H9 (cell line): ENCODE data around the gene FAT1. TPM values are rescaled to one million over a fixed set of nuclear protein-coding genes. Genes with fewer than 3 reads are reported as not detected.

Experiments
- DNase-seq: peaks from one replicate; pipeline ENCODE4 v3.0.0-alpha.2; 2017
- H2AFZ ChIP-seq: one replicate; pipeline ENCODE4 v1.6.1; 2013; ENCODE audit warnings: mild to moderate bottlenecking, low read length, control low read depth, moderate library complexity
- H2AK5ac ChIP-seq: 2 replicates; pipeline ENCODE4 v1.6.1; 2013; ENCODE audit warnings: low read length, control low read depth, mixed read lengths; ENCODE audit not compliant: insufficient read length
- H2BK120ac ChIP-seq: one replicate; pipeline ENCODE4 v1.6.1; 2013; ENCODE audit warnings: low read depth, mild to moderate bottlenecking, low read length, control low read depth, inconsistent platforms; ENCODE audit not compliant: poor library complexity, severe bottlenecking
- H2BK12ac ChIP-seq: 2 replicates; pipeline ENCODE4 v1.6.1; 2013; ENCODE audit warnings: low read length, control low read depth, mixed read lengths, low read depth; ENCODE audit not compliant: insufficient read length
- H2BK15ac ChIP-seq: 2 replicates; pipeline ENCODE4 v1.6.1; 2013; ENCODE audit warnings: low read depth, low read length, control low read depth
- H2BK20ac ChIP-seq: one replicate; pipeline ENCODE4 v1.6.1; 2013; ENCODE audit warnings: low read depth, mild to moderate bottlenecking, low read length, control low read depth, inconsistent platforms; ENCODE audit not compliant: poor library complexity, severe bottlenecking
- H2BK5ac ChIP-seq: 2 replicates; pipeline ENCODE4 v1.6.1; 2013; ENCODE audit warnings: low read length, control low read depth, mixed read lengths; ENCODE audit not compliant: insufficient read length
- H3K14ac ChIP-seq: 2 replicates; pipeline ENCODE4 v1.6.1; 2013; ENCODE audit warnings: low read length, control low read depth; ENCODE audit not compliant: insufficient read depth
- H3K18ac ChIP-seq: 2 replicates; pipeline ENCODE4 v1.6.1; 2013; ENCODE audit warnings: low read depth, mild to moderate bottlenecking, mixed read lengths, low read length, control low read depth; ENCODE audit not compliant: insufficient read length
- H3K23ac ChIP-seq: 2 replicates; pipeline ENCODE4 v1.6.1; 2013; ENCODE audit warnings: low read length, control low read depth, mixed read lengths, low read depth; ENCODE audit not compliant: insufficient read length
- H3K23me2 ChIP-seq: 2 replicates; pipeline ENCODE4 v1.6.1; 2013; ENCODE audit warnings: low read depth, mild to moderate bottlenecking, mixed read lengths, low read length, control low read depth; ENCODE audit not compliant: insufficient read length, poor library complexity, severe bottlenecking
- H3K27ac ChIP-seq: 2 replicates; pipeline ENCODE4 v1.5.1; 2013; ENCODE audit warnings: low read length, control low read depth, mixed read lengths, low read depth; ENCODE audit not compliant: insufficient read length
- H3K27me3 ChIP-seq: 2 replicates; pipeline ENCODE4 v1.6.1; 2013; ENCODE audit warnings: low read length, control low read depth, inconsistent platforms; ENCODE audit not compliant: insufficient read depth
- H3K4ac ChIP-seq: 2 replicates; pipeline ENCODE4 v1.6.1; 2013; ENCODE audit warnings: low read depth, mild to moderate bottlenecking, control low read depth, inconsistent platforms, low read length, moderate library complexity
- H3K4me1 ChIP-seq: 2 replicates; pipeline ENCODE4 v1.6.1; 2013; ENCODE audit warnings: low read length, control low read depth, inconsistent platforms; ENCODE audit not compliant: insufficient read depth
- H3K4me2 ChIP-seq: 2 replicates; pipeline ENCODE4 v1.6.1; 2013; ENCODE audit warnings: low read length, control low read depth, mixed read lengths; ENCODE audit not compliant: insufficient read length, insufficient read depth
- H3K56ac ChIP-seq: 2 replicates; pipeline ENCODE4 v1.6.1; 2013; ENCODE audit warnings: low read depth, mild to moderate bottlenecking, mixed read lengths, low read length, control low read depth; ENCODE audit not compliant: insufficient read length
- H3K79me1 ChIP-seq: 2 replicates; pipeline ENCODE4 v1.6.1; 2013; ENCODE audit warnings: low read depth, mild to moderate bottlenecking, moderate library complexity, low read length, control low read depth, inconsistent platforms; ENCODE audit not compliant: insufficient read depth, poor library complexity, severe bottlenecking
- H3K79me2 ChIP-seq: 2 replicates; pipeline ENCODE4 v1.6.1; 2013; ENCODE audit warnings: low read length, control low read depth, inconsistent platforms; ENCODE audit not compliant: insufficient read depth
- H3K9ac ChIP-seq: 2 replicates; pipeline ENCODE4 v1.6.1; 2013; ENCODE audit warnings: low read length, control low read depth, mixed read lengths; ENCODE audit not compliant: insufficient read length; ENCODE audit errors: extremely low read depth
- H3K9me3 ChIP-seq: one replicate; pipeline ENCODE4 v1.6.1; 2013; ENCODE audit warnings: low read depth, low read length, inconsistent platforms; ENCODE audit not compliant: control insufficient read depth
- H3T11ph ChIP-seq: one replicate; pipeline ENCODE4 v1.6.1; 2013; ENCODE audit warnings: mild to moderate bottlenecking, low read length, control low read depth, inconsistent platforms
- H4K20me1 ChIP-seq: one replicate; pipeline ENCODE4 v1.6.1; 2013; ENCODE audit not compliant: control insufficient read depth, insufficient read length, insufficient read depth
- H4K5ac ChIP-seq: 2 replicates; pipeline ENCODE4 v1.6.1; 2013; ENCODE audit warnings: low read depth, mild to moderate bottlenecking, mixed read lengths, low read length, control low read depth; ENCODE audit not compliant: insufficient read length
- H4K8ac ChIP-seq: replicated peaks from 2 replicates; pipeline ENCODE4 v1.6.1; 2013; ENCODE audit warnings: low read length, control low read depth, mixed read lengths, low read depth; ENCODE audit not compliant: insufficient read length
- H4K91ac ChIP-seq: 2 replicates; pipeline ENCODE4 v1.6.1; 2013; ENCODE audit warnings: low read depth, mild to moderate bottlenecking, moderate library complexity, mixed read lengths, low read length, control low read depth; ENCODE audit not compliant: insufficient read length
- H3K27ac Mint-ChIP-seq, 3 experiments: 2 replicates in 2 of 3; 3 replicates in 1 of 3; pipeline ENCODE4 v1.8.0; 2020 to 2021; ENCODE audit warnings: mixed read lengths in 3 of 3, mild to moderate bottlenecking in 1 of 3, moderate library complexity in 1 of 3
- H3K27me3 Mint-ChIP-seq: 2 replicates; pipeline ENCODE4 v1.8.0; 2021; ENCODE audit warnings: low read depth, mild to moderate bottlenecking, moderate library complexity, mixed read lengths
- H3K36me3 Mint-ChIP-seq, 3 experiments: 2 replicates in 2 of 3; 3 replicates in 1 of 3; pipeline ENCODE4 v1.8.0; 2020 to 2021; ENCODE audit warnings: low read depth in 3 of 3, mixed read lengths in 3 of 3; ENCODE audit not compliant: insufficient read depth in 1 of 3
- H3K4me1 Mint-ChIP-seq, 2 experiments: 2 replicates each; pipeline ENCODE4 v1.8.0; 2020; ENCODE audit warnings: mixed read lengths in 2 of 2
- H3K4me3 Mint-ChIP-seq, 2 experiments: 2 replicates in 1 of 2; 3 replicates in 1 of 2; pipeline ENCODE4 v1.8.0; 2020 to 2021; ENCODE audit warnings: mild to moderate bottlenecking in 2 of 2, mixed read lengths in 2 of 2, moderate library complexity in 1 of 2
- H3K9me3 Mint-ChIP-seq, 2 experiments: 2 replicates in 1 of 2; 3 replicates in 1 of 2; pipeline ENCODE4 v1.8.0; 2020; ENCODE audit warnings: mild to moderate bottlenecking in 2 of 2, mixed read lengths in 2 of 2, moderate library complexity in 1 of 2
- WGBS: extraction: QIAGEN DNeasy Blood & Tissue Kit; methylation state at CpG from one replicate; pipeline ENCODE4 v1.1.7; 2013; ENCODE audit warnings: missing lambda C conversion rate, low lambda C conversion rate, mixed read lengths; ENCODE audit not compliant: insufficient read length; ENCODE audit errors: extremely low coverage; 5-methylcytosine and 5-hydroxymethylcytosine counted together
- total RNA-seq: library from RNA; stranded (reverse); gene quantifications from 2 replicates; pipeline ENCODE4 v1.2.1, GENCODE V29; 2021
- TF ChIP-seq, protein P1 (sequence below): fragments of 200-600 bp; sonication (generic); conservative IDR thresholded peaks from 3 replicates; pipeline ENCODE4 v1.8.0; 2021; ENCODE audit warnings: antibody characterized with exemption, mild to moderate bottlenecking

The FAT1 gene
- total RNA-seq, 1 experiment from 2014 or later = 173 TPM

GRCh38 chr4:186762865-186763264 is 39.2 kb upstream of the FAT1 start:
- Histone ChIP-seq H3K14ac (no peak overlapping the region), H4K91ac (no peak overlapping the region), H2BK20ac (no peak overlapping the region), H3K79me1 (no peaks in the 10 kb centered on the region), H3K27me3 (no peaks in the 10 kb centered on the region), H4K20me1 (no peaks in the 10 kb centered on the region), H3T11ph (no peak overlapping the region), H2BK5ac (no peak overlapping the region), H4K8ac (no peak overlapping the region), H3K23ac (no peak overlapping the region), H3K23me2 (no peaks in the 10 kb centered on the region), H2AFZ (no peak overlapping the region), H3K4ac (no peak overlapping the region), H2AK5ac (no peak overlapping the region), H3K9ac (no peak overlapping the region), H3K56ac (no peak overlapping the region), H3K18ac (no peak overlapping the region), H4K5ac (no peak overlapping the region), H3K9me3 (no peaks in the 10 kb centered on the region), H3K27ac (no peak overlapping the region), H2BK120ac (no peak overlapping the region), H3K4me2 (no peak overlapping the region), H3K4me1 (no peaks in the 10 kb centered on the region), H2BK15ac (no peak overlapping the region), H3K79me2 (no peaks in the 10 kb centered on the region), H2BK12ac (no peak overlapping the region)
- no peak for DNase-seq
- peaks cover 6 to 10% of the 10 kb centered on the region in 2 experiments for H3K4me1 Mint-ChIP-seq
- H3K27ac Mint-ChIP-seq = no peak overlapping the region
- TF ChIP-seq, protein P1, sequence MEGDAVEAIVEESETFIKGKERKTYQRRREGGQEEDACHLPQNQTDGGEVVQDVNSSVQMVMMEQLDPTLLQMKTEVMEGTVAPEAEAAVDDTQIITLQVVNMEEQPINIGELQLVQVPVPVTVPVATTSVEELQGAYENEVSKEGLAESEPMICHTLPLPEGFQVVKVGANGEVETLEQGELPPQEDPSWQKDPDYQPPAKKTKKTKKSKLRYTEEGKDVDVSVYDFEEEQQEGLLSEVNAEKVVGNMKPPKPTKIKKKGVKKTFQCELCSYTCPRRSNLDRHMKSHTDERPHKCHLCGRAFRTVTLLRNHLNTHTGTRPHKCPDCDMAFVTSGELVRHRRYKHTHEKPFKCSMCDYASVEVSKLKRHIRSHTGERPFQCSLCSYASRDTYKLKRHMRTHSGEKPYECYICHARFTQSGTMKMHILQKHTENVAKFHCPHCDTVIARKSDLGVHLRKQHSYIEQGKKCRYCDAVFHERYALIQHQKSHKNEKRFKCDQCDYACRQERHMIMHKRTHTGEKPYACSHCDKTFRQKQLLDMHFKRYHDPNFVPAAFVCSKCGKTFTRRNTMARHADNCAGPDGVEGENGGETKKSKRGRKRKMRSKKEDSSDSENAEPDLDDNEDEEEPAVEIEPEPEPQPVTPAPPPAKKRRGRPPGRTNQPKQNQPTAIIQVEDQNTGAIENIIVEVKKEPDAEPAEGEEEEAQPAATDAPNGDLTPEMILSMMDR = no peak
- no peaks in the 10 kb centered on the region for H3K36me3 Mint-ChIP-seq
- H3K4me3 Mint-ChIP-seq = no peak overlapping the region
- WGBS = no CpG with 5 or more reads among the region's 4 CpGs
- no peaks in the 10 kb centered on the region; a peak in 1 of 5 replicates for H3K9me3 Mint-ChIP-seq
- no peaks in the 10 kb centered on the region for H3K27me3 Mint-ChIP-seq
